Left ventricle myocardium inferior (tissue), 1 donor: ENCODE data around the gene HOXC10. TPM values are rescaled to one million over a fixed set of nuclear protein-coding genes. Genes with fewer than 3 reads are reported as not detected.

Source experiments
- DNase-seq: peaks from one replicate; pipeline ENCODE4 v3.0.0-alpha.2; 2020
- H3K27ac ChIP-seq: fragments of 200-600 bp; replicated peaks from 2 replicates; pipeline ENCODE4 v1.8.0; 2021
- H3K27me3 ChIP-seq: fragments of 200-600 bp; 2 replicates; pipeline ENCODE4 v1.8.0; 2021; ENCODE audit warnings: low read depth
- H3K36me3 ChIP-seq: fragments of 200-600 bp; 2 replicates; pipeline ENCODE4 v1.8.0; 2021
- H3K4me1 ChIP-seq: fragments of 200-600 bp; 2 replicates; pipeline ENCODE4 v1.8.0; 2021
- H3K4me3 ChIP-seq: fragments of 200-600 bp; 2 replicates; pipeline ENCODE4 v1.8.0; 2021; ENCODE audit warnings: mild to moderate bottlenecking, moderate library complexity
- H3K9me3 ChIP-seq: fragments of 200-600 bp; replicated peaks from 2 replicates; pipeline ENCODE4 v1.8.0; 2021
- CTCF ChIP-seq: fragments of 200-600 bp; IDR thresholded peaks from 2 replicates; pipeline ENCODE4 v1.8.0; 2021; ENCODE audit warnings: antibody characterized with exemption, mild to moderate bottlenecking, borderline replicate concordance
- intact Hi-C: fragments of 100-400 bp; cut with micrococcal nuclease; formaldehyde crosslinking; loops from one replicate; pipeline ENCODE4 v1.11.0; 2022
- total RNA-seq: library from RNA; stranded (reverse); fragmentation: NEBNext Ultra II Directional; extraction: Animal tissue kit (Norgen Biotek cat#: 25700); gene quantifications from one replicate; pipeline ENCODE4 v1.2.1, GENCODE V29; 2021
- donor health status: DM: no; HTN: yes; CAD: no; lungs with severe emphysema.

The HOXC10 gene
- total RNA-seq, 1 donor from 2014 or later, result not detected

GRCh38 chr12:53989227-53990113 is 4.5 kb downstream of the HOXC10 start:
- no peak overlapping the region for H3K4me3 ChIP-seq
- H3K27ac ChIP-seq, result no peak overlapping the region
- intact Hi-C loops, result no loop called here
- peaks cover 30% of the 10 kb centered on the region for H3K4me1 ChIP-seq
- no peaks in the 10 kb centered on the region for H3K36me3 ChIP-seq
- peaks cover 100% of the 10 kb centered on the region for H3K27me3 ChIP-seq
- TF ChIP-seq CTCF, result peak; percentile 21
- no peaks in the 10 kb centered on the region for H3K9me3 ChIP-seq
- DNase-seq, result no peak

- no peaks in the 10 kb centered on the region for H3K36me3 ChIP-seq
- no peak overlapping the region for H3K4me3 ChIP-seq
- TF ChIP-seq CTCF, result no peak
- H3K9me3 ChIP-seq, result no peaks in the 10 kb centered on the region
- peaks cover 100% of the 10 kb centered on the region for H3K27me3 ChIP-seq
- H3K4me1 ChIP-seq, result peaks cover 32% of the 10 kb centered on the region
- H3K27ac ChIP-seq, result no peak overlapping the region
- intact Hi-C loops, result no loop called here
- no peak for DNase-seq
Observed at GRCh38 chr12:53990311-53991076, 5.5 kb downstream of the HOXC10 start.

DNA sequence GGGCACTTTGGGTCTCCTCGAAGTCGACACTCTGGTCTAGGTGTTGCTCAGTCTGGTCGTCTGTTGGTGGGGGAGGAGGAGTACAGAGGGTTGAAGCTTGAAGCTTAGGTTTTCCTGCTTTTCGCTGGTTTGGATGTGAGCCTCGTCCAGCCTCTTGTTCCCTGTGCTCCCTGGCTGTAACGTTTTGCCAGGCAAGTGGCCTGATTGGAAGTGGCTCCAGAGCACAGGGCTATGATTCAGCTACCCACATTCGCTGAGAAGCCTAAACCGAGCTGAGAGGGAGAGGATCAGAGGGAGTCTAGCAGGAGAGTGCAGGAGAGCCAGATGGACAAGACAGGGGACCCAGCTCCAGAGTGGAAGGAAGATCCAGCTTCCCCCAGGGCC is 6.1 kb downstream of the HOXC10 start:
- no peak for DNase-seq
- H3K36me3 ChIP-seq, result no peaks in the 10 kb centered on the region
- intact Hi-C loops, result no loop called here
- H3K4me3 ChIP-seq, result no peak overlapping the region
- H3K4me1 ChIP-seq, result peaks cover 32% of the 10 kb centered on the region
- H3K27ac ChIP-seq, result no peak overlapping the region
- no peaks in the 10 kb centered on the region for H3K9me3 ChIP-seq
- peaks cover 100% of the 10 kb centered on the region for H3K27me3 ChIP-seq
- no peak for TF ChIP-seq CTCF

- H3K9me3 ChIP-seq, result no peaks in the 10 kb centered on the region
- H3K27ac ChIP-seq, result no peak overlapping the region
- H3K4me1 ChIP-seq, result peaks cover 31% of the 10 kb centered on the region
- DNase-seq, result no peak
- H3K4me3 ChIP-seq, result no peak overlapping the region
- TF ChIP-seq CTCF, result no peak
- intact Hi-C loops, result no loop called here
- H3K36me3 ChIP-seq, result no peaks in the 10 kb centered on the region
- peaks cover 100% of the 10 kb centered on the region for H3K27me3 ChIP-seq
Observed at GRCh38 chr12:53992377-53992889, 7.5 kb downstream of the HOXC10 start.

DNA sequence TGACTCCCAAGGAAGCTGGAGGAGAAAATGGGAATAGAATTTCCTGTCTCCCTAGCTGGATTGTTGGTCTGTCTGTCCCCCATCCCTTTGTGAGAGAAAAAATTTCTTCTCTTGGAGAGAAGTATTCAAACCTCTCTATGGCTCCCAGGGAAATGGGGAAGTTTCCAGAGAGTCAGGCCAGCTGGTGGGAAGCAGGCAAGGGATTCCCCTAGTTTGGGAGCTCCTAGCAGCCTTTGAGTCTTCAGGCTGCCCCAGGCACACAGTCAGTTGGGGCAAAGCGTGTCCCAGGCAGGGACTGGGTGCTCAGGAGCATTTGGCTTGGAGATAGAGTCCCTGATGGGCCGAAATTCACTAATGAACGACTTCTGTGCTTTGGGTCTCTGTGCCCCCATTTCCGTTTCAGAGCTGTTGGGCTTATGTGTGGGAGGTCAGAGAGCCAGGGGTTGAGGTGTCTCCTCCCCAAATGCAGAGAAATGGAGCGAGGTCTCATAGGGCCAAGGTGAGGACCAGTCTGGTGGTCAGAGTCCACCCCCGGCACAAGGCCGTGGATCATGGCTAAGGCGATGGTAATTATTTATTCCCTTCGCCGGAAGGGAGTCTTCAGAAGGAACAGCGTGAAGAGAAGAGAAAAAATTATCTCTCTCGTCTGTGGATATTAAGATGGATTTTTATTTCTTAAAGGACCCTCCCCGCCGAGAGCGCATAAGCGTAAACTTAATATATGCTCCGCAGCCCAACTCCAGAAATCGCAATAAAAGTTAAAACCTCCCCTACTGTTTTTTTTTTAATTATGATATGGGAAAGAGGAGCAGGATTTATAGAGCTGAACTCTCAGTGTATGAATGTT is 8.4 kb downstream of the HOXC10 start:
- Histone ChIP-seq H3K4me1 (peaks cover 31% of the 10 kb centered on the region), H3K4me3 (no peak overlapping the region), H3K27ac (no peak overlapping the region), H3K9me3 (no peaks in the 10 kb centered on the region), H3K27me3 (peaks cover 100% of the 10 kb centered on the region), H3K36me3 (no peaks in the 10 kb centered on the region)
- TF ChIP-seq CTCF, result no peak
- intact Hi-C loops, result no loop called here
- DNase-seq, result no peak
